ENCODE measurements around the gene ETF1.

The ETF1 gene

GRCh38 chr5:138566792-138567191, 23.8 kb upstream of the ETF1 start:
- Histone ChIP-seq H3K4me3 (IDR thresholded peaks at IDR 0.05; ENCODE audit: insufficient read depth, low read depth, low read length) (no peak overlapping the region), H3K4me2 (no peak overlapping the region), H3K4me1 (ENCODE audit: low read depth, poor library complexity, severe bottlenecking) (peaks cover 41% of the 10 kb centered on the region), H3K9ac (no peak overlapping the region), H3K79me2 (ENCODE audit: insufficient read depth, low read depth) (peaks cover 91% of the 10 kb centered on the region), H3K27me3 (ENCODE audit: insufficient read depth, low read depth) (no peaks in the 10 kb centered on the region), H4K20me1 (ENCODE audit: insufficient read depth) (peaks cover 7% of the 10 kb centered on the region), H3K27ac (no peak overlapping the region; the same call in 1 of the 2 replicates), H3K36me3 (ENCODE audit: insufficient read depth) (peaks cover 44% of the 10 kb centered on the region; the same call in 1 of the 2 replicates), H2AFZ (ENCODE audit: low read depth) (no peak overlapping the region)
- TF ChIP-seq CTCF (conservative IDR thresholded peaks at IDR 0.05; ENCODE audit: low read depth, low read length): no peak

GRCh38 chr5:138565100-138565821, 22.2 kb upstream of the ETF1 start:
- no peak overlapping the region for H3K4me3 ChIP-seq (IDR thresholded peaks at IDR 0.05; ENCODE audit: insufficient read depth, low read depth, low read length)
- no peak for TF ChIP-seq CTCF (conservative IDR thresholded peaks at IDR 0.05; ENCODE audit: low read depth, low read length)
- no peak overlapping the region for H2AFZ ChIP-seq (ENCODE audit: low read depth)
- H3K9ac ChIP-seq: no peak overlapping the region
- H3K36me3 ChIP-seq (ENCODE audit: insufficient read depth): peaks cover 47% of the 10 kb centered on the region; the same call in 1 of the 2 replicates
- H3K79me2 ChIP-seq (ENCODE audit: insufficient read depth, low read depth): peaks cover 90% of the 10 kb centered on the region
- no peaks in the 10 kb centered on the region for H3K27me3 ChIP-seq (ENCODE audit: insufficient read depth, low read depth)
- H4K20me1 ChIP-seq (ENCODE audit: insufficient read depth): peaks cover 12% of the 10 kb centered on the region
- H3K4me2 ChIP-seq: no peak overlapping the region
- no peak overlapping the region; the same call in 1 of the 2 replicates for H3K27ac ChIP-seq
- H3K4me1 ChIP-seq (ENCODE audit: low read depth, poor library complexity, severe bottlenecking): peaks cover 38% of the 10 kb centered on the region

- TF ChIP-seq CTCF (conservative IDR thresholded peaks at IDR 0.05; ENCODE audit: low read depth, low read length): no peak
- H3K4me2 ChIP-seq: no peak overlapping the region
- H3K4me3 ChIP-seq (IDR thresholded peaks at IDR 0.05; ENCODE audit: insufficient read depth, low read depth, low read length): no peak overlapping the region
- peaks cover 14% of the 10 kb centered on the region for H4K20me1 ChIP-seq (ENCODE audit: insufficient read depth)
- no peak overlapping the region for H3K9ac ChIP-seq
- H3K27ac ChIP-seq: no peak overlapping the region
- no peak overlapping the region for H2AFZ ChIP-seq (ENCODE audit: low read depth)
- no peaks in the 10 kb centered on the region for H3K27me3 ChIP-seq (ENCODE audit: insufficient read depth, low read depth)
- H3K79me2 ChIP-seq (ENCODE audit: insufficient read depth, low read depth): peaks cover 86% of the 10 kb centered on the region
- peaks cover 48% of the 10 kb centered on the region; the same call in 1 of the 2 replicates for H3K36me3 ChIP-seq (ENCODE audit: insufficient read depth)
- H3K4me1 ChIP-seq (ENCODE audit: low read depth, poor library complexity, severe bottlenecking): peaks cover 32% of the 10 kb centered on the region
Measured at GRCh38 chr5:138564242-138564641, 21.2 kb upstream of the ETF1 start.

- peaks cover 27% of the 10 kb centered on the region for H3K4me1 ChIP-seq (ENCODE audit: low read depth, poor library complexity, severe bottlenecking)
- H3K4me3 ChIP-seq (IDR thresholded peaks at IDR 0.05; ENCODE audit: insufficient read depth, low read depth, low read length): no peak overlapping the region
- TF ChIP-seq CTCF (conservative IDR thresholded peaks at IDR 0.05; ENCODE audit: low read depth, low read length): no peak
- no peak overlapping the region for H3K27ac ChIP-seq
- peaks cover 43% of the 10 kb centered on the region; the same call in 1 of the 2 replicates for H3K36me3 ChIP-seq (ENCODE audit: insufficient read depth)
- H2AFZ ChIP-seq (ENCODE audit: low read depth): no peak overlapping the region
- H3K79me2 ChIP-seq (ENCODE audit: insufficient read depth, low read depth): peaks cover 79% of the 10 kb centered on the region
- peaks cover 9% of the 10 kb centered on the region; the same call in 1 of the 2 replicates for H4K20me1 ChIP-seq (ENCODE audit: insufficient read depth)
- H3K27me3 ChIP-seq (ENCODE audit: insufficient read depth, low read depth): no peaks in the 10 kb centered on the region
- no peak overlapping the region for H3K4me2 ChIP-seq
- H3K9ac ChIP-seq: no peak overlapping the region
Measured at GRCh38 chr5:138563340-138564118, 20.5 kb upstream of the ETF1 start.
